ENCODE data around the gene HNRNPA1.

DNA sequence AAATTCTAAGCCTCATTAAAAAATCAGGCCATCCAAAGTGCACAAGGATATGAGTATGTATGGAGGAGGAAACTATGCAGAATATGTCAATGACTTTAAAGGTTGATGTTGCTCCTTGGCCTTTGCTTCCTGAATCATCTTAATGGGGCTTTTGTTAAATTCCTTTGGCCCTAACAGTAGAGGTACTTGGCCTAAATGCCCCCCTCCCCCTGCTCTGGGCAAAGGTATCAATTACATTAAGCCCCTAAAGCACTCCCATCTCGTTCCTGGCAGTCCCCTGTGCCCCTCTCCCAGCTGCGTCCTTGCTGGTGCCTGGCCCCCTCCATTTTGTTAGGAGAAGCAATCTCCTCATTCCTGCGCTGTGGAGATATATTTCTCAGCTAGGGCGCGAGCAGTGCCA lies 49.2 kb downstream of the HNRNPA1 start:
- TF ChIP-seq, protein P1, sequence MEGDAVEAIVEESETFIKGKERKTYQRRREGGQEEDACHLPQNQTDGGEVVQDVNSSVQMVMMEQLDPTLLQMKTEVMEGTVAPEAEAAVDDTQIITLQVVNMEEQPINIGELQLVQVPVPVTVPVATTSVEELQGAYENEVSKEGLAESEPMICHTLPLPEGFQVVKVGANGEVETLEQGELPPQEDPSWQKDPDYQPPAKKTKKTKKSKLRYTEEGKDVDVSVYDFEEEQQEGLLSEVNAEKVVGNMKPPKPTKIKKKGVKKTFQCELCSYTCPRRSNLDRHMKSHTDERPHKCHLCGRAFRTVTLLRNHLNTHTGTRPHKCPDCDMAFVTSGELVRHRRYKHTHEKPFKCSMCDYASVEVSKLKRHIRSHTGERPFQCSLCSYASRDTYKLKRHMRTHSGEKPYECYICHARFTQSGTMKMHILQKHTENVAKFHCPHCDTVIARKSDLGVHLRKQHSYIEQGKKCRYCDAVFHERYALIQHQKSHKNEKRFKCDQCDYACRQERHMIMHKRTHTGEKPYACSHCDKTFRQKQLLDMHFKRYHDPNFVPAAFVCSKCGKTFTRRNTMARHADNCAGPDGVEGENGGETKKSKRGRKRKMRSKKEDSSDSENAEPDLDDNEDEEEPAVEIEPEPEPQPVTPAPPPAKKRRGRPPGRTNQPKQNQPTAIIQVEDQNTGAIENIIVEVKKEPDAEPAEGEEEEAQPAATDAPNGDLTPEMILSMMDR (conservative IDR thresholded peaks at IDR 0.05; ENCODE audit: low read depth, low read length) = no peak
- TF ChIP-seq CHD1 (IDR thresholded peaks at IDR 0.05; ENCODE audit: low read depth, low read length) (no peak), POLR2A (IDR thresholded peaks at IDR 0.05; ENCODE audit: low read depth, low read length) (no peak), RCOR1 (IDR thresholded peaks at IDR 0.05; ENCODE audit: insufficient replicate concordance, low read length) (no peak)

All from IMR-90 (cell line).